Measurements from ENCODE around the gene CCNQ. TPM values are rescaled to one million over a fixed set of nuclear protein-coding genes. Genes with fewer than 3 reads are reported as not detected.
A peak's percentile ranks its signal among the peaks of the same experiment; 100 is the strongest.

CCNQ gene
- 10 to 100 TPM; 33.8 to 55.9 TPM for total RNA-seq

DNA sequence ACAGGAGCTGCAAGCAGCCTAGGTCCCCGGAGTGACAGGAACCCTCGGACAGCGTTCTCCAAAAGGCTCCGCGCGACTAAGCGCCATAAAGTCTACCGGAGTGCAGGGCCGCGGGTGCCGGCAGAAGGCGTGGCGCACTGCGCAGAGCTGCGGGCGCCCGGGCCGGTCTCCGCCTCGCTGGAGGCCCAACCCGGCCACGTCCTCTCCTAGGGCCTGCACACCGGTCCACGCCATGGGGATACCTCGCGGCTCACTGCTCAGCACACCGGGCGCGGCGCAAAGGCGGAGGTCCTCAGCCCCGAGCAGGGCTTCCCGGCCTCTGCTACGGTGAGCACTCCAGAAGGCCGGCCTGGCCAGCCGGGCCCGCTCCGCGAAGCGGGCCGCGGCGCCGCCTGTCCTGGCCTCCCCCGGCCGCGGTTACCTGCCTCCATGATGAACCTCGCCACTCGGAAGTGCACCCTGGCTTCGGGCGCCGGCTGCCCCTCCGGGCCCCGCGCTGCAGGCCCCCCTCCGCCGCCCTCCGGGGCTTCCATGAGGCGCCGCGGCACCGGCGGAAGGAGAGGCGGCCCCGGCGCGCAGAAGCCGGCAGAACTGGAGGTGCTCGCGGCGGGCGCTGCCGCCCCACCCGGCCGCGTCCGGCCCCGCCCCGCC is at the start of gene CCNQ:
CCNQ (minus strand) TSS at position 599 of the 651 bp plus-strand sequence; CDS start at position 533, 66 bp downstream.
- no peaks in the 10 kb centered on the region for H3K36me3 ChIP-seq
- intact Hi-C loops (cut with DNase I): no loop called here
- DNase-seq (ENCODE audit: low spot score): no peak
- peak within 1 kb of the TSS; percentile 55 for H3K4me3 ChIP-seq
- WGBS: under 1% methylated on average over 15 of the region's 79 CpGs
- TF ChIP-seq, protein P1, sequence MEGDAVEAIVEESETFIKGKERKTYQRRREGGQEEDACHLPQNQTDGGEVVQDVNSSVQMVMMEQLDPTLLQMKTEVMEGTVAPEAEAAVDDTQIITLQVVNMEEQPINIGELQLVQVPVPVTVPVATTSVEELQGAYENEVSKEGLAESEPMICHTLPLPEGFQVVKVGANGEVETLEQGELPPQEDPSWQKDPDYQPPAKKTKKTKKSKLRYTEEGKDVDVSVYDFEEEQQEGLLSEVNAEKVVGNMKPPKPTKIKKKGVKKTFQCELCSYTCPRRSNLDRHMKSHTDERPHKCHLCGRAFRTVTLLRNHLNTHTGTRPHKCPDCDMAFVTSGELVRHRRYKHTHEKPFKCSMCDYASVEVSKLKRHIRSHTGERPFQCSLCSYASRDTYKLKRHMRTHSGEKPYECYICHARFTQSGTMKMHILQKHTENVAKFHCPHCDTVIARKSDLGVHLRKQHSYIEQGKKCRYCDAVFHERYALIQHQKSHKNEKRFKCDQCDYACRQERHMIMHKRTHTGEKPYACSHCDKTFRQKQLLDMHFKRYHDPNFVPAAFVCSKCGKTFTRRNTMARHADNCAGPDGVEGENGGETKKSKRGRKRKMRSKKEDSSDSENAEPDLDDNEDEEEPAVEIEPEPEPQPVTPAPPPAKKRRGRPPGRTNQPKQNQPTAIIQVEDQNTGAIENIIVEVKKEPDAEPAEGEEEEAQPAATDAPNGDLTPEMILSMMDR (IDR thresholded peaks at IDR 0.05): no peak
- TF ChIP-seq POLR2AphosphoS5 (IDR thresholded peaks at IDR 0.05): no peak
- no peak for TF ChIP-seq POLR2A (IDR thresholded peaks at IDR 0.05)
- H3K4me1 ChIP-seq (replicated peaks): no peaks in the 10 kb centered on the region
- H3K27ac ChIP-seq: peak within 1 kb of the TSS; percentile 65 to 67
- H3K27me3 ChIP-seq (replicated peaks; ENCODE audit: insufficient read depth): no peaks in the 10 kb centered on the region
- H3K9me3 ChIP-seq: no peaks in the 10 kb centered on the region

DNA sequence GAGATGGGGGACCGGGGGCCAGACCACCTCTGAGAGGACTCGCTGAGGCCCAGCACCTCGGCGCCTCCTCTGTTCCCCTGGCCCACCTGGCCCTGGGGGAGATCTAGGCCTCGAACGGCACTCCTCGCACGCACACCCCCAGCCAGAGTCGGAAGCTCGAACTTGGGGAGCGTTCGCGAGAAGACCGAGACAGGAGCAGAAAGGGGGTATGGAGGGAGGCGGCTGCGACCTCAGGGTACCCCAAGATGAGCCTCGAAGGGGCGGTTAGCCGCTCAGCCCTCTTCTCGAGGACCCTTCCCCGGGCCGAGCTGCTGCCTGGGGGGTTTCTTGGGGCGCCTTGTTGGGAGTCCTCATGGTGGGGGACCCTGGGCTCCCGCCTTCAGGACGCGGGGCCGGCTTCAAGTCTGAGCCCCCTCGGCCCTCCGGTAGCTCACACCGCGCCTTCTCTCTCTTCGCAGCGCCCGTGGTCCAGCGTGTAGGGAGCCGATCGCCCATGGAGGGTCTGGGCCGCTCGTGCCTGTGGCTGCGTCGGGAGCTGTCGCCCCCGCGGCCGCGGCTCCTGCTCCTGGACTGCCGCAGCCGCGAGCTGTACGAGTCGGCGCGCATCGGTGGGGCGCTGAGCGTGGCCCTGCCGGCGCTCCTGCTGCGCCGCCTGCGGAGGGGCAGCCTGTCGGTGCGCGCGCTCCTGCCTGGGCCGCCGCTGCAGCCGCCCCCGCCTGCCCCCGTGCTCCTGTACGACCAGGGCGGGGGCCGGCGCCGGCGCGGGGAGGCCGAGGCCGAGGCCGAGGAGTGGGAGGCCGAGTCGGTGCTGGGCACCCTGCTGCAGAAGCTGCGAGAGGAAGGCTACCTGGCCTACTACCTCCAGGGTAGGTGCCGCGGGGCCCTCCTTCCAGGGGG is 48.8 kb upstream of the CCNQ start:
- Histone ChIP-seq H3K36me3 (no peaks in the 10 kb centered on the region), H3K9me3 (no peaks in the 10 kb centered on the region), H3K27ac (no peak overlapping the region), H3K4me3 (no peak overlapping the region), H3K4me1 (replicated peaks) (no peaks in the 10 kb centered on the region), H3K27me3 (replicated peaks; ENCODE audit: insufficient read depth) (no peaks in the 10 kb centered on the region)
- TF ChIP-seq, protein P1 (IDR thresholded peaks at IDR 0.05): no peak
- TF ChIP-seq POLR2A (IDR thresholded peaks at IDR 0.05) (no peak), POLR2AphosphoS5 (IDR thresholded peaks at IDR 0.05) (no peak)
- WGBS: 19% methylated on average over 8 of the region's 85 CpGs
- intact Hi-C loops (cut with DNase I): no loop called here
- no peak for DNase-seq (ENCODE audit: low spot score)

DNA sequence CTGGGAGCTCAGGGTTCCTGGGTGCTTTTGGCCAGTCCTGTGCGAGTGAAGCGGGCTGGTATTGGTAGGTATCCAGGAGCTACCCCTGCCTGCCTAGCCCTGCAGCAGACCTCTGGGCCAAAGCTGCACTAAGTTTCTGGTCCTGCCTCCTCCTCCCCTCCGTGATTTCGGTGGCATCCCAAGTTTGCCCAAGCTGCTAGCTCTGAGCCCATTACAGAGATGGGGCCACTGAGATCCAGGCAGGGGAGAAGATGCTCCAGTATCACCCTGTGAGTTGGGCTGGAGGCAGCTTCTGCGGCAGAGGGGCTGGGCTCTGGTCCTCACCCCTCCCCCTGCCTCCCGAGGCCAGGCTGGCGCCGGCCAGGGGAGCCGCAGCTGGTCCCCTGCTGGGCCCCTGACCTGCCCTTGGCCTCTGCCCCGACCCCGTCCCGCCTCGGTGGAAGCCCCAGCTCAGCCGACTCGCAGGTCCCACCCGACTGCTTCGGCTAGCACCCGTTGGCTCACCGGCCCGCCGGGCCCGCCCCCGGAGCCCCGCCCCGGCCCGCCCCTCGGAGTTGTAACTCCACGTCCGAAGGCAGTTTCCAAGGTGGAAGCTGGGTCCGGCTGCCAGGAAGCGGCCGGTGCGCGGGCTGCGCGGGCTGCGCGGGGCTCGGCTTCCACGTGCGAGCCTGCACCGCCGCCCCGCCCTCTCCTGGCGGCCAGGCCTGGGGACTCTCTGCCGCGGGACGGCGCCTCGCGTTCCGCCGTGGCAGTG is 47.9 kb upstream of the CCNQ start, which contains the start of gene DUSP9:
DUSP9 (plus strand) TSS at position 584 of the 754 bp plus-strand sequence. CDS start 751 bp downstream, outside the sequence.
- Histone ChIP-seq H3K27ac (no peak within 1 kb of the TSS), H3K4me1 (replicated peaks) (no peaks in the 10 kb centered on the region), H3K9me3 (no peaks in the 10 kb centered on the region), H3K4me3 (no peak within 1 kb of the TSS), H3K27me3 (replicated peaks; ENCODE audit: insufficient read depth) (no peaks in the 10 kb centered on the region), H3K36me3 (no peaks in the 10 kb centered on the region)
- 47% methylated on average over 3 of the region's 53 CpGs for WGBS
- no peak for DNase-seq (ENCODE audit: low spot score)
- TF ChIP-seq POLR2AphosphoS5 (IDR thresholded peaks at IDR 0.05) (no peak), POLR2A (IDR thresholded peaks at IDR 0.05) (no peak)
- TF ChIP-seq, protein P1 (IDR thresholded peaks at IDR 0.05): no peak
- intact Hi-C loops (cut with DNase I): no loop called here

DNA sequence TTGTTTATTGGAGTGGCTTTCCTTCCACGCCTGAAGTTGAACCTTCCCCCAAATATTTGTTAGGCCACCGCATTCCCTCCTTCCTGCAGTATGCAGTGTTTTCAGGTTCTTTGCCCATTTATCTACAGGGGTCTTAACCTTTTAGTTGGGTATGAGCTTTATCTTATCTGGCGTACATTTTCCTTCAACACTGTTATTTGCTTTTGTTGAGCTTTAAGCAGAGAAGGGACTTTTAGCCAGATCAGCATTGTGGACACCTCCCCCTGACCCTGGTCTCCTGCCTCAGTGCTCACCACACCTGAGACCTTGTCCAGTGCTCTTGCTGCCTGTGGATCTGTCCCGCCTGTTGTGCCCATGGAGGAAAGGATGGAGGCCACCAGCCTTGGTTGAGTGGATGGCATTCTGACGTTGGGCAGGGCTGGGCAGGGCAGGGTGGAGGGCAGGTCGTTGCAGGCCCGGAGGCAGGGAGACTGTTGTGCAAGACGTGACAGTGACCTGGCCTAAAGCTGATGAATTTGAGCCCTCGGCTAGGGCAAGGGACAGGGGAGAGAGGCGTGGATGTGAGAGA is 47.1 kb upstream of the CCNQ start:
- Histone ChIP-seq H3K36me3 (no peaks in the 10 kb centered on the region), H3K9me3 (no peaks in the 10 kb centered on the region), H3K27me3 (replicated peaks; ENCODE audit: insufficient read depth) (no peaks in the 10 kb centered on the region), H3K4me1 (replicated peaks) (no peaks in the 10 kb centered on the region), H3K27ac (no peak overlapping the region), H3K4me3 (no peak overlapping the region)
- TF ChIP-seq POLR2AphosphoS5 (IDR thresholded peaks at IDR 0.05): no peak
- no peak for TF ChIP-seq POLR2A (IDR thresholded peaks at IDR 0.05)
- intact Hi-C loops (cut with DNase I): no loop called here
- DNase-seq (ENCODE audit: low spot score): no peak
- 62% methylated on average over 10 of the region's 10 CpGs for WGBS
